Measurements from ENCODE around the gene TNFRSF6B.

The TNFRSF6B gene

GRCh38 chr20:63686492-63687321 lies 9.7 kb upstream of the TNFRSF6B start:
- no peak for DNase-seq (ENCODE audit: low spot score)

DNA sequence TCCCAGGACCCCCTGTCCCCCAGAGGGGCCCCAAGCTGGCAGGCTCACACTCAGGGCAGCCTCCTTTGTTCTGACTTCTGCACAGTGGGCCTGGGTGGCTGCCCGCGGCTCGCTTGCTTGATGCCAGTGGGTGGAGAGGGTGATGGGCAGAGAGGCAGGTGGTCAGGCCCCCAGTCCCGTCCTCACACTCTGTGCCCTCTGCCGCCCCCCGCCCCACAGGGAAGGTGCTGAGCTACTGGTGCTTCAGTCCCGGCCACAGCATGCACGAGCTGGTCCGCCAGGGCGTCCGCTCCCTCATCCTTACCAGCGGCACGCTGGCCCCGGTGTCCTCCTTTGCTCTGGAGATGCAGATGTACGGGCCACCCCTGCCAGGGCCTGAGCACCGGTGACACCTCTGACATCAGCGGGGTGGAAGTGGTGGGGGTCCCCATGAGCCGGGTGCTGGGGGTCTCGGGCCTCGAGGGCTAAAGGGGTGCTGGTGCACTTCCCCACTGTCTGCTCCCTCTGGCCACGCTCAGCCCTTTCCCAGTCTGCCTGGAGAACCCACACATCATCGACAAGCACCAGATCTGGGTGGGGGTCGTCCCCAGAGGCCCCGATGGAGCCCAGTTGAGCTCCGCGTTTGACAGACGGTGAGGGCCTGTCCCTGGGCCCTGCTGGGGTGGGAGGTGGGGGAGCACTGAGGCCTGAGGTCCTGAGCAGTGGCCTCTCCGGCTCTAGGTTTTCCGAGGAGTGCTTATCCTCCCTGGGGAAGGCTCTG lies 8.9 kb upstream of the TNFRSF6B start:
- no peak for DNase-seq (ENCODE audit: low spot score)

DNA sequence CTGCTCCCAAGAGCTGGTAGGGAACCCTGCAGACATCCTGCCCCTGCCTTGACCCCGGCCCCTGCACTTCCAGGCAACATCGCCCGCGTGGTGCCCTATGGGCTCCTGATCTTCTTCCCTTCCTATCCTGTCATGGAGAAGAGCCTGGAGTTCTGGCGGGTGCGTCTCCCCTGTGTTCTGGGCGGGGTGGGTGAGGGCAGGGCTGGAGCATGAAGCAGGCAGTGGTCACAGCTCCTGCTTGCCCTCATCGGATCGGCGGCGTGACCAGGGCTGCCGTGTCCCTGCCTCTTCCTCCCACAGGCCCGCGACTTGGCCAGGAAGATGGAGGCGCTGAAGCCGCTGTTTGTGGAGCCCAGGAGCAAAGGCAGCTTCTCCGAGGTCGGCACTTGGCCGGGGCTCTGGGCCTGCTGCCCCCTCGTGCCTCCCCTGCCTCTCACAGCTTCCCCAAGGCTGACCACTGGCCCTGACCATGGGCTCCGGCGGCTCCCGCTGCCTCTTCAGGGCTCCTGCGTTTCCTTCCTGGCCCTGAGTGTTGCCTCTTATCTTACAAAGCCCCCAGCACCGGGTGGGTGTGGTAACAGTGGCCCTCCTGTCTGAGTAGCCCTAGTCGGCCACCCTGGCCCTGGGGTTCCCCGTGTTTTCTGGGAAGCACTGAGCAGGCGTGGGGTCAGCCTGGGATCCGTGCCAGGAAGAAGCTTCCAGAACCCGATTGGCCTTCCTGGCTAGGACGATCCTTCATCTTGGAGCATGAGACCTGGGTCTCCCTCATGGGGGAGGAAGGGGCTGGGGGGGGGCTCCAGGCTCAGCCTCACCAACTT lies 8.0 kb upstream of the TNFRSF6B start:
- DNase-seq (ENCODE audit: low spot score), result no peak

- DNase-seq (ENCODE audit: low spot score), result no peak
Observed at GRCh38 chr20:63689046-63690002, 7.1 kb upstream of the TNFRSF6B start.

DNA sequence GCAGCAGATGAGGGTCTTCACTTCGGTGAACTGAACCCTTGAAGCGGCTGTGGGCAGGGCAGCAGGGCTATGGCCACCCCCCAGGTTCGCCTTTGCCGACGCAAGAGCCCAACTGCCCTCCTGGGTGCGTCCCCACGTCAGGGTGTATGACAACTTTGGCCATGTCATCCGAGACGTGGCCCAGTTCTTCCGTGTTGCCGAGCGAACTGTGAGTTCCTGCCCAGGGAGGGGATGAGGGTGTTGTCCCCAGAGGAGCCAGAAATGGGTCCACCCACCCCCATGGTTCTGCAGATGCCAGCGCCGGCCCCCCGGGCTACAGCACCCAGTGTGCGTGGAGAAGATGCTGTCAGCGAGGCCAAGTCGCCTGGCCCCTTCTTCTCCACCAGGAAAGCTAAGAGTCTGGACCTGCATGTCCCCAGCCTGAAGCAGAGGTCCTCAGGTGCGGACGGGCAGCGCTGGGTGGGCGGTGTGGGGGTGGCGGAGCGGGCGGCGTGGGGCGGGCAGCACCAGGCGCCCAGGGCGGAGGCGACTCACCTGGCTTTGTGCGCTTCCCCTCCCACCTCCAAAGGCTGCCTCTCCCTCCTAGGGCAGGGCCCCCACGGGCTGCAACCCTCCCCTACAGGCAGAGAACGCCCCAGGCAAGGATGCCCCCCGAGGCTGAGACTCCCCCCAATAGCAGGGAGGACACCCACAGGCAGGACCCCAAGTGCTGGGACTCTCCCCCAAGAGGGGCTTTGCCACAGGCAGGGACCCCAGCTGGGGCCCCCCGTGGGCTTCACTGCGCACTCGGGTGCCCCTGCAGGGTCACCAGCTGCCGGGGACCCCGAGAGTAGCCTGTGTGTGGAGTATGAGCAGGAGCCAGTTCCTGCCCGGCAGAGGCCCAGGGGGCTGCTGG lies 6.2 kb upstream of the TNFRSF6B start:
- no peak for DNase-seq (ENCODE audit: low spot score)

- DNase-seq (ENCODE audit: low spot score), result no peak
Observed at GRCh38 chr20:63690898-63691710, 5.3 kb upstream of the TNFRSF6B start.

GRCh38 chr20:63691711-63692435 lies 4.6 kb upstream of the TNFRSF6B start:
- no peak for DNase-seq (ENCODE audit: low spot score)

DNA sequence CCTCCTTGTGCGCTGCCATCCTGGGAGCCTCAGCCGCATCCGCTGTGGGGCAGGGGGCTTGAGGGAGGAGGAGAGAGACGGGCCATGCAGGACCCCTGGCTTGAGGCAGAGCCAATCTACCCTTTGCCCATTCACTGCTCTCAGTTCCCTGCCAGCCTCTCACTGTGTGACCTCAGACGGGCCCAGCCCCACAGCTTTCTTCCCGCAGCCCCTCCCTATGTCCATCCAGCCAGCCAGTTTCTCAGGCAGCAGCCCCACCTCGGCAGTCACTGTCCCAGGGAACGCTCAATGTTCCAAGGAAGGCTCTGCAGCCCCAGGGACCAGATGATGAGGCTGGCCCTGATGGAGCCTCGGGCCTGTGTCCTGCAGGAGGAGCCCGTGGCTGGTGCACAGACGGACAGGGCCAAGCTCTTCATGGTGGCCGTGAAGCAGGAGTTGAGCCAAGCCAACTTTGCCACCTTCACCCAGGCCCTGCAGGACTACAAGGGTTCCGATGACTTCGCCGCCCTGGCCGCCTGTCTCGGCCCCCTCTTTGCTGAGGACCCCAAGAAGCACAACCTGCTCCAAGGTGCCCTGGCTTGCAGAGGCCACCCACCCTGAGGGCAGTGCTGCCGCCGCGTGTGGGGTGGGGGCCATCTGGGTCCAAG lies 3.9 kb upstream of the TNFRSF6B start:
- DNase-seq (ENCODE audit: low spot score), result no peak

DNA sequence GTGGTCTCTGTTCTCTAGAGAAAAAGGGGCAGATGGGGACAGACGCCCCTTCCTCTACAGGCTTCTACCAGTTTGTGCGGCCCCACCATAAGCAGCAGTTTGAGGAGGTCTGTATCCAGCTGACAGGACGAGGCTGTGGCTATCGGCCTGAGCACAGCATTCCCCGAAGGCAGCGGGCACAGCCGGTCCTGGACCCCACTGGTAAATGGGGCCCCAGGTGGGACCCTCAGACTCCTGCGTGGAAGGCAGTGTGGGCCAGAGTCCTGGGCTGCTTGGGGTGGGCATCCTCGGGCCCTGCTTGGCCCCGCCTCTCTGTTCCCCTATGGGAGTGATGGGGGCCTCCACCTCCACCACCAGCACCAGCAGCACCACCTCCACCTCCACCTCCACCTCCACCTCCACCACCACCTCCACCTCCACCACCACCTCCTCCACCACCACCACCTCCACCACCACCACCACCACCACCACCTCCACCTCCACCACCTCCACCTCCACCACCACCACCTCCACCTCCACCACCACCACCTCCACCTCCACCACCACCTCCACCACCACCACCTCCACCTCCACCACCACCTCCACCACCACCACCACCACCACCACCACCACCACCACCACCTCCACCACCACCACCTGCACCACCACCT lies 3.2 kb upstream of the TNFRSF6B start:
- DNase-seq (ENCODE audit: low spot score), result no peak

DNA sequence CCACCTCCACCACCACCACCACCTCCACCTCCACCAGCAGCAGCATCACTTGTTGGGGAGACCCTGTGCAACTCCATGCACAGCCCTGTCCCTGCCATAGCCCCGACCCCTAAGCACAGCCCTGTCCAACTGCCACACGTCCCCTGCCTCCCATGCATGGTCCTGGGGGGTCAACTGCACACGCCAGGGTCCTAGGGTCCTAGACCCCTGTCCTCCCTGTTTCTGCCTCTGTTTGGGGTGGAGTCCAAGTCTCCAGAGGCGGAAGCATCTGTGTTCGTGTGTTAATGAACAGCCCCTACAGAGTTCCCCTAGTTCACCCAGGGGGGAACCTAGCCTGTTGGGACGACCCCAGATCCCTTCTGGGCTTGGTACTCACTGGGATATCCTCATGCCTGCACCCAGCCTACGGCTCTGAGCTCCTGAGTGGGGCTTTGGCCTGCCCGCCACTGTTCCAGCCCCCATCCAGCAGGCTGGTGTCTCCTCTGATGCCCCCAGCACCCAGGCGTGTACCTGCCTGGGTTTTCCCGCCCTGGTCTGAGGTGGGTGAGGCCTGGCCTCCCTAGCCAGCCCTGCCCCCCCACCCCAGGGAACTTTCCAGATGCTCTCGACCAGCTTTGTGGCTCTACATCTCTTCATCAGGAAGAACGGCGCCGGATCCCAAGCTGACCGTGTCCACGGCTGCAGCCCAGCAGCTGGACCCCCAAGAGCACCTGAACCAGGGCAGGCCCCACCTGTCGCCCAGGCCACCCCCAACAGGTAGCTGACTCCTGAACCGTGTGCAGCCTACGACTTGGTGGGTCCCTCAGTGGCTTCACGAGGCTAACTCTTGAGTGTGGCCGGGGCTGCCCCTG lies 2.5 kb upstream of the TNFRSF6B start:
- no peak for DNase-seq (ENCODE audit: low spot score)

DNA sequence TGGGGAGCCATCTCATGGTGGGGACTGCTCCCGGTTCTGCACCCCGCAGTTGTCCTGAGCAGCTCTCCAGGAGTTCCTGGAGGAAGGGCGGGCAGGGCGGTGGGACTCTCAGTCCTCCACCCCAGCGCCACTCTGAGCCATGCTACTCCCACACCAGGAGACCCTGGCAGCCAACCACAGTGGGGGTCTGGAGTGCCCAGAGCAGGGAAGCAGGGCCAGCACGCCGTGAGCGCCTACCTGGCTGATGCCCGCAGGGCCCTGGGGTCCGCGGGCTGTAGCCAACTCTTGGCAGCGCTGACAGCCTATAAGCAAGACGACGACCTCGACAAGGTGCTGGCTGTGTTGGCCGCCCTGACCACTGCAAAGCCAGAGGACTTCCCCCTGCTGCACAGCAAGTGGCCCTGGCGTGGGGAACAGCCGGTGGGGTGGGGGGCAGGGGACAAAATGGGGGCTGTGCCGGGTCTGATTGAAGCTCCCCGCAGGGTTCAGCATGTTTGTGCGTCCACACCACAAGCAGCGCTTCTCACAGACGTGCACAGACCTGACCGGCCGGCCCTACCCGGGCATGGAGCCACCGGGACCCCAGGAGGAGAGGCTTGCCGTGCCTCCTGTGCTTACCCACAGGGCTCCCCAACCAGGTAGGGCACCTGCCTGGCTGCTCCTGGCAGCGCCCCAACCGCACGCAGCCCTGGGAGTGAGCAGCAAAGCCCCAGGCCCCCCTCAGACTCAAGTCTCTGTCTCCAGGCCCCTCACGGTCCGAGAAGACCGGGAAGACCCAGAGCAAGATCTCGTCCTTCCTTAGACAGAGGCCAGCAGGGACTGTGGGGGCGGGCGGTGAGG lies 1.6 kb upstream of the TNFRSF6B start:
- DNase-seq (ENCODE audit: low spot score), result no peak

- no peak for DNase-seq (ENCODE audit: low spot score)
Observed at GRCh38 chr20:63695424-63696305, 787 bp upstream of the TNFRSF6B start.

GRCh38 chr20:63696306-63696627 lies 185 bp upstream of the TNFRSF6B start:
- DNase-seq (ENCODE audit: low spot score), result no peak

- no peak for DNase-seq (ENCODE audit: low spot score)
Observed at GRCh38 chr20:63697357-63697867, 960 bp downstream of the TNFRSF6B start.

Data from hematopoietic multipotent progenitor cell treated with erythropoietin and hydrocortisone succinate and interleukin-3 and kit ligand, for 17 days (in vitro differentiated cells).